Measurements from ENCODE around the gene TBRG4.

Gene TBRG4

GRCh38 chr7:45111298-45112223, at the start of gene TBRG4:
TBRG4 (minus strand) TSS chr7:45111697; CDS start chr7:45109237, 2,460 bp downstream.
- TF ChIP-seq CTCF (IDR thresholded peaks at IDR 0.05), result no peak

GRCh38 chr7:45161138-45161537, 49.6 kb upstream of the TBRG4 start:
- peak; percentile 55 for DNase-seq (ENCODE audit: low spot score)
- Histone ChIP-seq H3K27ac (peak overlapping the region in 1 of 2 donors; percentile 22), H3K4me3 (peak overlapping the region; percentile 23)
- no peak for TF ChIP-seq CTCF (IDR thresholded peaks at IDR 0.05)

More at GRCh38 chr7:45111298-45112223, at the start of gene TBRG4:
- H3K4me3 ChIP-seq, result peak within 1 kb of the TSS; percentile 89
- peak; percentile 95 for DNase-seq (ENCODE audit: low spot score)
- peak within 1 kb of the TSS; percentile 87 to 90 for H3K27ac ChIP-seq

GRCh38 chr7:45160417-45160881, 49.0 kb upstream of the TBRG4 start:
- DNase-seq (ENCODE audit: low spot score), result peak; percentile 64
- no peak overlapping the region for H3K4me3 ChIP-seq
- TF ChIP-seq CTCF (IDR thresholded peaks at IDR 0.05), result no peak
- H3K27ac ChIP-seq, result no peak overlapping the region

- peak; percentile 57 for DNase-seq (ENCODE audit: low spot score)
- Histone ChIP-seq H3K4me3 (peak overlapping the region; percentile 66), H3K27ac (peak overlapping the region in 1 of 2 donors; percentile 13)
- TF ChIP-seq CTCF (IDR thresholded peaks at IDR 0.05), result no peak
These were observed 47.8 kb upstream of the TBRG4 start for GRCh38 chr7:45159296-45159695.

GRCh38 chr7:45158471-45158870, 47.0 kb upstream of the TBRG4 start:
- peak overlapping the region in 1 of 2 donors; percentile 13 for H3K27ac ChIP-seq
- peak overlapping the region; percentile 66 for H3K4me3 ChIP-seq
- DNase-seq (ENCODE audit: low spot score), result peak; percentile 61
- TF ChIP-seq CTCF (IDR thresholded peaks at IDR 0.05), result no peak

- Histone ChIP-seq H3K27ac (peak within 1 kb of the TSS in 1 of 2 donors; percentile 62), H3K4me3 (peak within 1 kb of the TSS; percentile 66)
- DNase-seq (ENCODE audit: low spot score), result peak; percentile 59
- no peak for TF ChIP-seq CTCF (IDR thresholded peaks at IDR 0.05)
These were observed 46.3 kb upstream of the TBRG4 start, which contains the start of gene RAMP3 for GRCh38 chr7:45157653-45158401. RAMP3 (plus strand) TSS chr7:45157791; CDS start chr7:45157829, 38 bp downstream.

Data from coronary artery (tissue), 2 donors.